Tibial nerve (tissue), 4 donors: ENCODE results near the gene PCYT1A.
"Not testable (repeated sequence)": the region's sequence is repeated elsewhere in the genome, so short reads cannot be mapped to it uniquely, and the experiment has no call there.

ENCODE experiments used
- CTCF ChIP-seq, 5 experiments: fragments of 200-600 bp in 3 of 5; fragments of 450-650 bp in 2 of 5; sonication (generic) in 3 of 5; IDR thresholded peaks; one replicate each; pipeline ENCODE4 v1.5.1; 2016 to 2019; ENCODE audit warnings: antibody characterized with exemption in 5 of 5, mild to moderate bottlenecking in 3 of 5, moderate library complexity in 2 of 5
- EP300 ChIP-seq, 2 donors: sonication (generic); formaldehyde crosslinking; IDR thresholded peaks; one replicate each; pipeline ENCODE4 v1.6.1; 2017; ENCODE audit warnings: antibody characterized with exemption in 2 of 2, mild to moderate bottlenecking in 1 of 2
- POLR2A ChIP-seq, 2 donors: fragments of 450-650 bp; IDR thresholded peaks; one replicate each; pipeline ENCODE4 v1.6.1; 2017; ENCODE audit warnings: antibody characterized with exemption in 2 of 2, mild to moderate bottlenecking in 2 of 2, moderate library complexity in 2 of 2

- TF ChIP-seq CTCF, POLR2A, EP300 (IDR thresholded peaks at IDR 0.05): not testable (repeated sequence)
Observed at GRCh38 chr3:196205442-196206205, 81.9 kb downstream of the PCYT1A start.
